OCI-LY3 (cell line): ENCODE measurements around the gene SNAPC2.

Experiments used
- H2AFZ ChIP-seq: fragments of 200-600, 300-600 bp; shearing (Covaris generic); 2 replicates; pipeline ENCODE4 v1.6.0; 2014; ENCODE audit warnings: antibody characterized with exemption, low read depth, low read length
- H3K27ac ChIP-seq: fragments of 200-600, 300-600 bp; sonication (generic); 2 replicates; pipeline ENCODE4 v1.5.1; 2014; ENCODE audit warnings: mild to moderate bottlenecking, low read length, moderate library complexity, mixed read lengths
- H3K27me3 ChIP-seq: fragments of 200-600, 300-600 bp; sonication (generic); 2 replicates; pipeline ENCODE4 v1.6.1; 2014; ENCODE audit warnings: low read depth, low read length, mixed read lengths
- H3K36me3 ChIP-seq: fragments of 200-600, 300-600 bp; sonication (generic); replicated peaks from 2 replicates; pipeline ENCODE3; 2014; ENCODE audit warnings: low read depth, low read length, mixed read lengths
- H3K4me1 ChIP-seq: fragments of 300-600, 200-600 bp; sonication (generic); 2 replicates; pipeline ENCODE4 v1.6.1; 2014; ENCODE audit warnings: low read length, mixed read lengths
- H3K4me2 ChIP-seq: fragments of 200-600, 300-600 bp; sonication (generic); 2 replicates; pipeline ENCODE4 v1.6.1; 2014; ENCODE audit warnings: low read length, mixed read lengths
- H3K4me3 ChIP-seq: fragments of 300-600, 200-600 bp; sonication (generic); 2 replicates; pipeline ENCODE4 v1.5.1; 2014; ENCODE audit warnings: antibody characterized with exemption, mild to moderate bottlenecking, low read length, moderate library complexity
- H3K79me2 ChIP-seq: fragments of 300-600, 200-600 bp; shearing (Covaris generic); 2 replicates; pipeline ENCODE4 v1.6.1; 2014; ENCODE audit warnings: mild to moderate bottlenecking, low read length, mixed read lengths
- H3K9ac ChIP-seq: fragments of 300-600, 200-600 bp; shearing (Covaris generic); 2 replicates; pipeline ENCODE4 v1.6.0; 2014; ENCODE audit warnings: mild to moderate bottlenecking, low read length, moderate library complexity
- H3K9me3 ChIP-seq: fragments of 200-600, 300-600 bp; shearing (Covaris generic); 2 replicates; pipeline ENCODE4 v1.6.1; 2014; ENCODE audit warnings: low read length, mixed read lengths; ENCODE audit not compliant: insufficient read depth
- H4K20me1 ChIP-seq: fragments of 200-600, 300-600 bp; sonication (generic); 2 replicates; pipeline ENCODE4 v1.6.1; 2016; ENCODE audit warnings: low read length, mixed read lengths; ENCODE audit not compliant: insufficient read depth
- EZH2phosphoT487 ChIP-seq: fragments of 200-600 bp; shearing (Covaris generic); IDR thresholded peaks from 2 replicates; pipeline ENCODE4 v1.6.1; 2018; ENCODE audit warnings: antibody characterized with exemption, mixed run types, low read depth
- TF ChIP-seq, protein P1 (sequence below): fragments of 200-600, 300-600 bp; sonication (generic); IDR thresholded peaks from 2 replicates; pipeline ENCODE4 v1.5.1; 2014; ENCODE audit warnings: antibody characterized with exemption, low read length, low read depth

Gene SNAPC2

DNA sequence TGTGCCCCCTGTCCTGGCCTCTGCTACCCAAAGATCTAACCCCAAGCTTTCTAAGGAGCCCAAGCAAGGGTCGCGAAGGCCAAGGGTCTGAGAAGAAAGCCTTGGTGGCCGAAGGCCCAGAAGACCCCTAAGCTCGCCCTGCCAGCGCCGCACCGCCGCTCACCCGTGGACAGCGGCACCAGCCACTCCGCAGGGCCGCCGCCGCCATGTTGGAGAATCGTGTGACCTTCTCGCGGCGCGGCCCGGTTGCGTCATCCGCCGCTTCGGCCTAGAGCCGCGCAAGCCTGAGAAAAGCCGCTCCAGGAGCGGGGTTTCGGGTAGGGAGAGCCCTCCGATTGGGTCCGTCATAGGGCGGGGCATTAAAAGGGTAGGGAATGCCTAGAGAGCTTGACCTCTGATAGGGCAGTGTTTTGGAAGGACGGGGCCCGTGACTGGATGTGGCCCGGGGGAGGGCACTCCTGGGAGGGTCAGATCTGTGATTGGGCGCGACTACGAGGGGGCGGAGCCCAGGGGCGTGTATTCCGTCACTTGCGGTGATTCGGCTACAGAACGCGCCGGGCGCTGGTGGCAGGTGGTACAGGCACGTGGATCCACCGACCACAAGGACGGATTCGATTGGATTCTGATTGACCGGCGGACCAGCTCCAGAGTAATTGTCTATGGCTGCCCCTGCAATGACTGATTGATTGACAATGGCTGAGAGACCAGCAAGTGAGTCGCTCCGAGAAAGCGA is 23.5 kb downstream of the SNAPC2 start, which contains the start of gene TIMM44:
TSS of gene TIMM44 (minus strand) at position 223 of the 733 bp plus-strand sequence. CDS start at position 208, 15 bp downstream.
- no peaks in the 10 kb centered on the region for H3K27me3 ChIP-seq
- peak within 1 kb of the TSS; percentile 98 for H3K9ac ChIP-seq

DNA sequence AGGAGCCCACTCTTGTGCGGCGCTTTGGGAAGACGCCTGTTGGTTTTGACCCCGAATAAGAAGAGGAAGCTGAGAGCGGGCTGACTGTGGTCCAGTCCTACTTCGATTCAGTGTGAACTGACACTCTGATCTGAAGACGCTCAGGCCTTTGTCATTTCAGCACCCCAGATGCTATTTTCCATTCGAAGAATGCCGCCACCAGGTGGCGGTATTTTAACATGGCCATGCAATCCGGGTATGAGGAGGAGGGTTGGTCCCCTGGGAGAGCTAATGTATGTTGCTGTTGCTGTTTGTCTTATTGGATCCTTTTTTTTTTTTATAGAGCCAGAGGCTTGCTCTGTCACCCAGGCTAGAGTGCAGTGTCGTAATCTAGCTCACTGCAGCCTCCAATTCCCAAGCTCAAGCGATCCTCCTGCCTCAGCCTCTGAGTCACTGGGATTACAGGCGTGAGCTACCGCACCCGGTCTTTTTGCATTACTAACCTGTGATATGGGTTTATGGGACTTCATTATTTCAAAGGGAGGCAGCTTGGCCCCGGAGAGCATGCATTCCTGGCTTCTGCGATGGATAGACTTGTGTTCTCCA is 24.1 kb downstream of the SNAPC2 start:
- peak overlapping the region; percentile 78 for H3K9ac ChIP-seq

More for the DNA sequence above, 23.5 kb downstream of the SNAPC2 start, which contains the start of gene TIMM44:
- H3K4me1 ChIP-seq: peaks cover 11% of the 10 kb centered on the region
- peaks cover 52% of the 10 kb centered on the region for H3K79me2 ChIP-seq
- no peaks in the 10 kb centered on the region for H3K9me3 ChIP-seq
- H3K27ac ChIP-seq: peak within 1 kb of the TSS; percentile 68
- no peak for TF ChIP-seq EZH2phosphoT487
- TF ChIP-seq, protein P1, sequence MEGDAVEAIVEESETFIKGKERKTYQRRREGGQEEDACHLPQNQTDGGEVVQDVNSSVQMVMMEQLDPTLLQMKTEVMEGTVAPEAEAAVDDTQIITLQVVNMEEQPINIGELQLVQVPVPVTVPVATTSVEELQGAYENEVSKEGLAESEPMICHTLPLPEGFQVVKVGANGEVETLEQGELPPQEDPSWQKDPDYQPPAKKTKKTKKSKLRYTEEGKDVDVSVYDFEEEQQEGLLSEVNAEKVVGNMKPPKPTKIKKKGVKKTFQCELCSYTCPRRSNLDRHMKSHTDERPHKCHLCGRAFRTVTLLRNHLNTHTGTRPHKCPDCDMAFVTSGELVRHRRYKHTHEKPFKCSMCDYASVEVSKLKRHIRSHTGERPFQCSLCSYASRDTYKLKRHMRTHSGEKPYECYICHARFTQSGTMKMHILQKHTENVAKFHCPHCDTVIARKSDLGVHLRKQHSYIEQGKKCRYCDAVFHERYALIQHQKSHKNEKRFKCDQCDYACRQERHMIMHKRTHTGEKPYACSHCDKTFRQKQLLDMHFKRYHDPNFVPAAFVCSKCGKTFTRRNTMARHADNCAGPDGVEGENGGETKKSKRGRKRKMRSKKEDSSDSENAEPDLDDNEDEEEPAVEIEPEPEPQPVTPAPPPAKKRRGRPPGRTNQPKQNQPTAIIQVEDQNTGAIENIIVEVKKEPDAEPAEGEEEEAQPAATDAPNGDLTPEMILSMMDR: no peak
- peaks cover 18% of the 10 kb centered on the region for H3K36me3 ChIP-seq
- peak within 1 kb of the TSS; percentile 91 for H3K4me2 ChIP-seq
- peak within 1 kb of the TSS; percentile 73 for H2AFZ ChIP-seq
- no peaks in the 10 kb centered on the region for H4K20me1 ChIP-seq
- H3K4me3 ChIP-seq: peak within 1 kb of the TSS; percentile 91

DNA sequence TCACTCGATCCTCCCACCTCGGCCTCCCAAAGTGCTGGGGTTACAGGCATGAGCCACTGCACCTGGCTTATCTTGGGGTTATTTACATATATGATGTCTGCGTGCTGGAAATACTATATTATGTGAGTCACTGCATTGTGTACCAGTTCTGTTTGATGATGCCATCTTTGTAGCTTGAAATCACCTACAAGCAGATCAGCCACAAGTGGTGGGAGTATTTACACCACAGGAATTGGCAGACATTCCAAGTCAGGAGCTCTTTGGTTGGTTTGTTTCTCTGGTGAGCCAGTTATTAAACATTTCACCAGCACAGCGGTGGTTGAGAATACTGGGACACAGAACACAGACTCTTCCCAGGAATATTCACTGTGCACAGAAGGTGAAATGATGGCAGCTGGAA is 27.8 kb downstream of the SNAPC2 start:
- TF ChIP-seq EZH2phosphoT487: no peak
- TF ChIP-seq, protein P1: no peak
- Histone ChIP-seq H3K4me3 (no peak overlapping the region), H3K4me1 (peaks cover 6% of the 10 kb centered on the region)

More for the DNA sequence above, 24.1 kb downstream of the SNAPC2 start:
- no peak for TF ChIP-seq EZH2phosphoT487
- TF ChIP-seq, protein P1: peak; percentile 96
- Histone ChIP-seq H4K20me1 (no peaks in the 10 kb centered on the region), H3K9me3 (no peaks in the 10 kb centered on the region), H3K27me3 (no peaks in the 10 kb centered on the region), H2AFZ (peak overlapping the region; percentile 73; the same call in 1 of the 2 replicates), H3K4me1 (peaks cover 11% of the 10 kb centered on the region), H3K36me3 (peaks cover 18% of the 10 kb centered on the region), H3K27ac (peak overlapping the region; percentile 53), H3K79me2 (peaks cover 52% of the 10 kb centered on the region), H3K4me2 (peak overlapping the region; percentile 91), H3K4me3 (peak overlapping the region; percentile 82)

DNA sequence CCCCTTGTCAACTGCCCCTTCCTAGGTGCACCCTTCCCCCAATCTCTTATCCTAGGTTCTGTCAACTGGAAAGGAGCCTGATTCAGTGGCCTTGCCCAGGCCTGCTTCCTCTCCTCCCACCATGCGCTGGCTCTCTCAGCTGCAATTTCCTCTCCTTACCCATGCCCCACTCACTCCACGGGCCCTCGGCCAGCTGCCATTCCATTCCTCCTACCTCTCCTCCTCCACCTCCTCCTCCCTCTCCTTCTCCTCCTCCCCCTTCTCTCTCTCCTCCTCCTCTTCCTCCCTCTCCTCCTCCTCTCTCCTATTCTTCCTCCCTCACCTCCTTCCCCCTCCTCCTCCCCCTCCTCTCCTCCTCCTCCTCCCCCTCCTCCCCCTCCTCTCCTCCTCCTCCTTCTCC is 32.9 kb downstream of the SNAPC2 start:
- Histone ChIP-seq H3K4me3 (no peak overlapping the region), H3K27ac (no peak overlapping the region), H3K4me2 (no peak overlapping the region), H3K27me3 (no peaks in the 10 kb centered on the region), H3K36me3 (peaks cover 14% of the 10 kb centered on the region), H2AFZ (no peak overlapping the region), H3K9ac (no peak overlapping the region), H3K4me1 (no peaks in the 10 kb centered on the region), H4K20me1 (no peaks in the 10 kb centered on the region), H3K79me2 (no peaks in the 10 kb centered on the region), H3K9me3 (no peaks in the 10 kb centered on the region)
- TF ChIP-seq, protein P1: no peak
- TF ChIP-seq EZH2phosphoT487: no peak

More for the DNA sequence above, 27.8 kb downstream of the SNAPC2 start:
- Histone ChIP-seq H3K27ac (no peak overlapping the region), H3K27me3 (no peaks in the 10 kb centered on the region), H3K79me2 (peaks cover 18% of the 10 kb centered on the region), H3K9ac (no peak overlapping the region), H2AFZ (no peak overlapping the region), H3K9me3 (no peaks in the 10 kb centered on the region), H3K36me3 (peaks cover 2% of the 10 kb centered on the region), H4K20me1 (no peaks in the 10 kb centered on the region), H3K4me2 (no peak overlapping the region)
